ENCODE results near the gene SUSD3.

Gene SUSD3

GRCh38 chr9:93087971-93088655, 29.6 kb downstream of the SUSD3 start:
- no peak overlapping the region for H3K27ac ChIP-seq (ENCODE audit: low read depth, low read length, severe bottlenecking)
- H3K4me1 ChIP-seq (ENCODE audit: control insufficient read depth, insufficient read depth, low read length, poor library complexity, severe bottlenecking) = no peaks in the 10 kb centered on the region
- H3K9me3 ChIP-seq (ENCODE audit: control insufficient read depth, low read length) = peaks cover 10% of the 10 kb centered on the region
- WGBS, 2 experiments (ENCODE audit: insufficient coverage in 2 of 2) = 92 to 96% methylated on average over 10 to 12 of the region's 12 CpGs
- no peaks in the 10 kb centered on the region for H3K36me3 ChIP-seq (ENCODE audit: control insufficient read depth, insufficient read depth, low read length)
- H3K4me3 ChIP-seq (ENCODE audit: extremely low read depth, insufficient read depth, low read length, poor library complexity, severe bottlenecking) = no peak overlapping the region

GRCh38 chr9:93088656-93089015, 30.1 kb downstream of the SUSD3 start:
- no peaks in the 10 kb centered on the region for H3K4me1 ChIP-seq (ENCODE audit: control insufficient read depth, insufficient read depth, low read length, poor library complexity, severe bottlenecking)
- peaks cover 10% of the 10 kb centered on the region for H3K9me3 ChIP-seq (ENCODE audit: control insufficient read depth, low read length)
- no peak overlapping the region for H3K4me3 ChIP-seq (ENCODE audit: extremely low read depth, insufficient read depth, low read length, poor library complexity, severe bottlenecking)
- 89 to 94% methylated on average over 3 to 4 of the region's 4 CpGs for WGBS, 2 experiments (ENCODE audit: insufficient coverage in 2 of 2)
- H3K36me3 ChIP-seq (ENCODE audit: control insufficient read depth, insufficient read depth, low read length) = no peaks in the 10 kb centered on the region
- no peak overlapping the region for H3K27ac ChIP-seq (ENCODE audit: low read depth, low read length, severe bottlenecking)

GRCh38 chr9:93089024-93089423, 30.5 kb downstream of the SUSD3 start:
- no peak overlapping the region for H3K27ac ChIP-seq (ENCODE audit: low read depth, low read length, severe bottlenecking)
- peaks cover 10% of the 10 kb centered on the region for H3K9me3 ChIP-seq (ENCODE audit: control insufficient read depth, low read length)
- H3K4me3 ChIP-seq (ENCODE audit: extremely low read depth, insufficient read depth, low read length, poor library complexity, severe bottlenecking) = no peak overlapping the region
- no peaks in the 10 kb centered on the region for H3K4me1 ChIP-seq (ENCODE audit: control insufficient read depth, insufficient read depth, low read length, poor library complexity, severe bottlenecking)
- no peaks in the 10 kb centered on the region for H3K36me3 ChIP-seq (ENCODE audit: control insufficient read depth, insufficient read depth, low read length)
- WGBS, 2 experiments (ENCODE audit: insufficient coverage in 2 of 2) = 88 to 98% methylated on average over 4 to 5 of the region's 5 CpGs

GRCh38 chr9:93089481-93089991, 31.0 kb downstream of the SUSD3 start:
- Histone ChIP-seq H3K27ac (ENCODE audit: low read depth, low read length, severe bottlenecking) (no peak overlapping the region), H3K4me1 (ENCODE audit: control insufficient read depth, insufficient read depth, low read length, poor library complexity, severe bottlenecking) (no peaks in the 10 kb centered on the region), H3K4me3 (ENCODE audit: extremely low read depth, insufficient read depth, low read length, poor library complexity, severe bottlenecking) (no peak overlapping the region), H3K36me3 (ENCODE audit: control insufficient read depth, insufficient read depth, low read length) (no peaks in the 10 kb centered on the region), H3K9me3 (ENCODE audit: control insufficient read depth, low read length) (peaks cover 10% of the 10 kb centered on the region)
- 95% methylated on average over 8 to 11 of the region's 12 CpGs for WGBS, 2 experiments (ENCODE audit: insufficient coverage in 2 of 2)

GRCh38 chr9:93090091-93090655, 31.7 kb downstream of the SUSD3 start:
- Histone ChIP-seq H3K36me3 (ENCODE audit: control insufficient read depth, insufficient read depth, low read length) (no peaks in the 10 kb centered on the region), H3K9me3 (ENCODE audit: control insufficient read depth, low read length) (peaks cover 10% of the 10 kb centered on the region), H3K4me3 (ENCODE audit: extremely low read depth, insufficient read depth, low read length, poor library complexity, severe bottlenecking) (no peak overlapping the region), H3K27ac (ENCODE audit: low read depth, low read length, severe bottlenecking) (no peak overlapping the region), H3K4me1 (ENCODE audit: control insufficient read depth, insufficient read depth, low read length, poor library complexity, severe bottlenecking) (no peaks in the 10 kb centered on the region)
- WGBS, 2 experiments (ENCODE audit: insufficient coverage in 2 of 2) = 93 to 97% methylated on average over 3 to 6 of the region's 8 CpGs

GRCh38 chr9:93091056-93091452, 32.6 kb downstream of the SUSD3 start:
- no peaks in the 10 kb centered on the region for H3K36me3 ChIP-seq (ENCODE audit: control insufficient read depth, insufficient read depth, low read length)
- H3K9me3 ChIP-seq (ENCODE audit: control insufficient read depth, low read length) = peaks cover 10% of the 10 kb centered on the region
- no peak overlapping the region for H3K27ac ChIP-seq (ENCODE audit: low read depth, low read length, severe bottlenecking)
- H3K4me3 ChIP-seq (ENCODE audit: extremely low read depth, insufficient read depth, low read length, poor library complexity, severe bottlenecking) = no peak overlapping the region
- WGBS, 2 experiments (ENCODE audit: insufficient coverage in 2 of 2) = 86 to 97% methylated on average over 2 to 4 of the region's 4 CpGs
- no peaks in the 10 kb centered on the region for H3K4me1 ChIP-seq (ENCODE audit: control insufficient read depth, insufficient read depth, low read length, poor library complexity, severe bottlenecking)

GRCh38 chr9:93091453-93092081, 33.1 kb downstream of the SUSD3 start:
- Histone ChIP-seq H3K27ac (ENCODE audit: low read depth, low read length, severe bottlenecking) (no peak overlapping the region), H3K4me3 (ENCODE audit: extremely low read depth, insufficient read depth, low read length, poor library complexity, severe bottlenecking) (no peak overlapping the region), H3K36me3 (ENCODE audit: control insufficient read depth, insufficient read depth, low read length) (no peaks in the 10 kb centered on the region), H3K9me3 (ENCODE audit: control insufficient read depth, low read length) (peaks cover 10% of the 10 kb centered on the region), H3K4me1 (ENCODE audit: control insufficient read depth, insufficient read depth, low read length, poor library complexity, severe bottlenecking) (no peaks in the 10 kb centered on the region)
- WGBS, 2 experiments (ENCODE audit: insufficient coverage in 2 of 2) = 100% methylated on average over 1 of the region's 3 CpGs

- H3K36me3 ChIP-seq (ENCODE audit: control insufficient read depth, insufficient read depth, low read length) = no peaks in the 10 kb centered on the region
- H3K4me3 ChIP-seq (ENCODE audit: extremely low read depth, insufficient read depth, low read length, poor library complexity, severe bottlenecking) = no peak overlapping the region
- H3K9me3 ChIP-seq (ENCODE audit: control insufficient read depth, low read length) = peaks cover 10% of the 10 kb centered on the region
- H3K27ac ChIP-seq (ENCODE audit: low read depth, low read length, severe bottlenecking) = no peak overlapping the region
- peaks cover 7% of the 10 kb centered on the region for H3K4me1 ChIP-seq (ENCODE audit: control insufficient read depth, insufficient read depth, low read length, poor library complexity, severe bottlenecking)
- WGBS, 2 experiments (ENCODE audit: insufficient coverage in 2 of 2) = 89% methylated on average over 6 to 7 of the region's 7 CpGs
Observed at GRCh38 chr9:93092251-93092991, 33.9 kb downstream of the SUSD3 start.

- Histone ChIP-seq H3K4me1 (ENCODE audit: control insufficient read depth, insufficient read depth, low read length, poor library complexity, severe bottlenecking) (peaks cover 13% of the 10 kb centered on the region), H3K27ac (ENCODE audit: low read depth, low read length, severe bottlenecking) (no peak overlapping the region), H3K4me3 (ENCODE audit: extremely low read depth, insufficient read depth, low read length, poor library complexity, severe bottlenecking) (no peak overlapping the region), H3K9me3 (ENCODE audit: control insufficient read depth, low read length) (peaks cover 10% of the 10 kb centered on the region), H3K36me3 (ENCODE audit: control insufficient read depth, insufficient read depth, low read length) (no peaks in the 10 kb centered on the region)
- 92 to 93% methylated on average over 10 of the region's 11 CpGs for WGBS, 2 experiments (ENCODE audit: insufficient coverage in 2 of 2)
Observed at GRCh38 chr9:93093127-93093876, 34.8 kb downstream of the SUSD3 start.

Data from mesodermal cell (in vitro differentiated cells).